Neural cell (in vitro differentiated cells): ENCODE data around the gene TICAM2.

Experiments
- EP300 ChIP-seq: fragments of 450-650 bp; conservative IDR thresholded peaks from 2 replicates; pipeline ENCODE4 v1.6.1; 2014; ENCODE audit warnings: antibody characterized with exemption, mild to moderate bottlenecking, moderate library complexity; ENCODE audit not compliant: poor library complexity, severe bottlenecking
- EZH2 ChIP-seq: fragments of 200-600, 300-800 bp; shearing (Covaris generic), sonication (generic); IDR thresholded peaks from 2 replicates; pipeline ENCODE4 v1.6.1; 2014; ENCODE audit warnings: antibody characterized with exemption, low read length, borderline replicate concordance, mild to moderate bottlenecking; ENCODE audit not compliant: insufficient read depth, poor library complexity, severe bottlenecking
- POLR2AphosphoS5 ChIP-seq: IDR thresholded peaks from 2 replicates; pipeline ENCODE4 v1.6.1; 2012
- RAD21 ChIP-seq: fragments of 450-650 bp; conservative IDR thresholded peaks from 2 replicates; pipeline ENCODE4 v1.6.1; 2014; ENCODE audit warnings: antibody characterized with exemption, mild to moderate bottlenecking, moderate library complexity
- TAF1 ChIP-seq: IDR thresholded peaks from 2 replicates; pipeline ENCODE4 v1.6.1; 2012; ENCODE audit warnings: low read depth
- TF ChIP-seq, protein P1 (sequence below): fragments of 450-650 bp; IDR thresholded peaks from 2 replicates; pipeline ENCODE4 v1.5.1; 2014; ENCODE audit warnings: antibody characterized with exemption, mild to moderate bottlenecking, moderate library complexity; ENCODE audit not compliant: poor library complexity, severe bottlenecking

DNA sequence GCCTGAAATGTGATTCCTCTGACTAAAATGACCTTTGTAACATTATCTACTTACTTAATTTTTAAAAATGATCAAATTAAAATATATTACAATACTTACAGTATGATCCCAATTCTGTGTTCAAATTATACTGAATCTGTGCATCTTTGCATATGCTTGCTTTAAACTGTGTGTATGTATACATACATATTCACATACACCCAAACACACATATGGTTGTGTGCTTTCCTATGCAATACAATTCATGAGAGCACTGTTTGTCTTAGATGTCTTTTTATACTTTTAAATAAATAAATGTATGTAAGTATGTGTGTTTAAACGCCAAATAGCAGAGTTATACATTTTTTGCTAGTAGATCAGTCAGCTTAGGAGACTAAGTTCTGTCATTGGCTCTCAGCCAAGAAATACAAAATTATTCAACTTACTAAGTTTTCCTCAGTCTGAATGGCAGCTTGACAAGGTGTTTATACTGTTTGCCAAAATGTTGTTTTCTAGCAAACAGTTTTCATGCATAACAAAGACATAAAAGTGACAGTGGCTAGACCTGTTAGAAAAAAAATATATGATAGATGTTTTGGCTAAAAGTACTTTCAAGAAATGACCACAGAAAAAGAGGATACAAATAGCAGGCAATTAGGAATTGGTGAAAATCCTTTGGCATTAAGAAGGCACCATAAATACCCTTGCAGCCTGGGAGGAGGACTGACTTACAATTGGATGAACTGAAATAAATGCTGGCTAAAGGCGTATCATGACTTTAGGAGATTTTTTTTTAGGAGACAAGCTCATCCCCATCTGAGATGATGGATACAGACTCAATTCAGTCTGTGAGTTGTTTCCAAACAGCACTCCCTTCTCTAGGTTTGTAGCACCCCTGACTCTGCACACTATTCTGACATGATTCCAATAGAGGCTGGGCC is 7.9 kb downstream of the TICAM2 start:
- TF ChIP-seq, protein P1, sequence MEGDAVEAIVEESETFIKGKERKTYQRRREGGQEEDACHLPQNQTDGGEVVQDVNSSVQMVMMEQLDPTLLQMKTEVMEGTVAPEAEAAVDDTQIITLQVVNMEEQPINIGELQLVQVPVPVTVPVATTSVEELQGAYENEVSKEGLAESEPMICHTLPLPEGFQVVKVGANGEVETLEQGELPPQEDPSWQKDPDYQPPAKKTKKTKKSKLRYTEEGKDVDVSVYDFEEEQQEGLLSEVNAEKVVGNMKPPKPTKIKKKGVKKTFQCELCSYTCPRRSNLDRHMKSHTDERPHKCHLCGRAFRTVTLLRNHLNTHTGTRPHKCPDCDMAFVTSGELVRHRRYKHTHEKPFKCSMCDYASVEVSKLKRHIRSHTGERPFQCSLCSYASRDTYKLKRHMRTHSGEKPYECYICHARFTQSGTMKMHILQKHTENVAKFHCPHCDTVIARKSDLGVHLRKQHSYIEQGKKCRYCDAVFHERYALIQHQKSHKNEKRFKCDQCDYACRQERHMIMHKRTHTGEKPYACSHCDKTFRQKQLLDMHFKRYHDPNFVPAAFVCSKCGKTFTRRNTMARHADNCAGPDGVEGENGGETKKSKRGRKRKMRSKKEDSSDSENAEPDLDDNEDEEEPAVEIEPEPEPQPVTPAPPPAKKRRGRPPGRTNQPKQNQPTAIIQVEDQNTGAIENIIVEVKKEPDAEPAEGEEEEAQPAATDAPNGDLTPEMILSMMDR, result no peak
- no peak for TF ChIP-seq EZH2
- TF ChIP-seq RAD21, result no peak
- no peak for TF ChIP-seq EP300
- no peak for TF ChIP-seq POLR2AphosphoS5
- TF ChIP-seq TAF1, result no peak
